ENCODE data around the gene NFE2L1. TPM values are rescaled to one million over a fixed set of nuclear protein-coding genes. Genes with fewer than 3 reads are reported as not detected.
A peak's percentile ranks its signal among the peaks of the same experiment; 100 is the strongest.

Gene NFE2L1
- total and polyA plus RNA-seq, 2 of the 8 experiments (the other 6 are each of a cell fraction or from before 2014, with no cell fraction given) = 140 to 143 TPM

DNA sequence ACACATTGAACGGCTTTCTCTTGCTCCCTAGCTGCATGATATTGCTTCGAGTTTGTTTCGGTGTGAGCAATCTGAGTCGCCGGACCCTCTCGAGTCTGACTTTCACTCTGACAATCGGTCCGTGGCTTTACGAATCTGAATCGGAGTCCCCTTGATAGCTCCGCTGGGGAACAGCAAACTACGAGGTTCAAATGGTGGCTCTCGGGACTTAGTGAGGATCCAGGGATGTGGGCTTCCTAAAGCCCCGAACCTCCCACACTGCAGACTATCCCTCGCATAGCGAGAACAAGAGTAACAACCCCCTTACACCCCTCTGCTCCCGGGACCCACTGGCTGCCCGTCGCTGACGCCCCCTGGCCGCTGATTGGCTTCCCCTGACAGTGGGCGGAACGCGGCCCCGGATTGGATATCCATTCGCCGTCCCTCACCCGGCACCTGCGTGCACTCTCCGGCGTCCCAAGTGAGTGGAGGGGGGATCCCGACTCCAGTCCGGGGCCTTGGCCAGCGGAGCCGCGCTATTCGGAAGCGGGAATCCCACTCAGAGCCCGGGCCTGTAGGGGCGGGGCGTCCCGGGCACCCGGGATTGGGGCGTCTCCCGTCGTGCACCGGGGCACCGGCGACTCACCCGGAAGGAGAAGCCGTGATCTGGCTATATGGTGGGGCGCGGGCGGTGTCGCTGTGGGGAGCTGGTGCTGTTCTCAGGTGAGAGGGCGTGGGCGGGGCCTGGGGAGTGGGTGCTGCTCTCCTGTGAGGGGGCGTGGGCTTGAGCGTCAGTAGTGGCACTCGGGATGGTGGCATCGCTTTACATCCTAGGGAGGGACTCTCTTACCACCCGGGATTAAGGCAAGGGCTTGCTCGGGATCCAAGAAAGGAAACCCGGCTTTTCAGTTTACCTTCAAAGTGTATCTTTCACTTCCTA, 59.2 kb downstream of the NFE2L1 start, which contains the start of gene SNX11 (continued):
- TF ChIP-seq RNF2 (IDR thresholded peaks at IDR 0.05; ENCODE audit: borderline replicate concordance, low read depth, low read length, missing control alignments, poor library complexity, severe bottlenecking) (no peak), JUN (IDR thresholded peaks at IDR 0.05; ENCODE audit: low read depth, low read length) (no peak), CBX8 (IDR thresholded peaks at IDR 0.05; ENCODE audit: borderline replicate concordance, low read depth, low read length) (no peak), NANOG (IDR thresholded peaks at IDR 0.05; ENCODE audit: insufficient read depth, low read depth, low read length, poor library complexity, severe bottlenecking) (no peak), HDAC2 (IDR thresholded peaks at IDR 0.05; ENCODE audit: borderline replicate concordance in 1 of 2, low read depth in 2 of 2, low read length in 2 of 2) (0 out of 4 replicates have a peak, but pooled peaks of 1 of the 2 experiments have one; percentile 1)
- TF ChIP-seq, protein P1, sequence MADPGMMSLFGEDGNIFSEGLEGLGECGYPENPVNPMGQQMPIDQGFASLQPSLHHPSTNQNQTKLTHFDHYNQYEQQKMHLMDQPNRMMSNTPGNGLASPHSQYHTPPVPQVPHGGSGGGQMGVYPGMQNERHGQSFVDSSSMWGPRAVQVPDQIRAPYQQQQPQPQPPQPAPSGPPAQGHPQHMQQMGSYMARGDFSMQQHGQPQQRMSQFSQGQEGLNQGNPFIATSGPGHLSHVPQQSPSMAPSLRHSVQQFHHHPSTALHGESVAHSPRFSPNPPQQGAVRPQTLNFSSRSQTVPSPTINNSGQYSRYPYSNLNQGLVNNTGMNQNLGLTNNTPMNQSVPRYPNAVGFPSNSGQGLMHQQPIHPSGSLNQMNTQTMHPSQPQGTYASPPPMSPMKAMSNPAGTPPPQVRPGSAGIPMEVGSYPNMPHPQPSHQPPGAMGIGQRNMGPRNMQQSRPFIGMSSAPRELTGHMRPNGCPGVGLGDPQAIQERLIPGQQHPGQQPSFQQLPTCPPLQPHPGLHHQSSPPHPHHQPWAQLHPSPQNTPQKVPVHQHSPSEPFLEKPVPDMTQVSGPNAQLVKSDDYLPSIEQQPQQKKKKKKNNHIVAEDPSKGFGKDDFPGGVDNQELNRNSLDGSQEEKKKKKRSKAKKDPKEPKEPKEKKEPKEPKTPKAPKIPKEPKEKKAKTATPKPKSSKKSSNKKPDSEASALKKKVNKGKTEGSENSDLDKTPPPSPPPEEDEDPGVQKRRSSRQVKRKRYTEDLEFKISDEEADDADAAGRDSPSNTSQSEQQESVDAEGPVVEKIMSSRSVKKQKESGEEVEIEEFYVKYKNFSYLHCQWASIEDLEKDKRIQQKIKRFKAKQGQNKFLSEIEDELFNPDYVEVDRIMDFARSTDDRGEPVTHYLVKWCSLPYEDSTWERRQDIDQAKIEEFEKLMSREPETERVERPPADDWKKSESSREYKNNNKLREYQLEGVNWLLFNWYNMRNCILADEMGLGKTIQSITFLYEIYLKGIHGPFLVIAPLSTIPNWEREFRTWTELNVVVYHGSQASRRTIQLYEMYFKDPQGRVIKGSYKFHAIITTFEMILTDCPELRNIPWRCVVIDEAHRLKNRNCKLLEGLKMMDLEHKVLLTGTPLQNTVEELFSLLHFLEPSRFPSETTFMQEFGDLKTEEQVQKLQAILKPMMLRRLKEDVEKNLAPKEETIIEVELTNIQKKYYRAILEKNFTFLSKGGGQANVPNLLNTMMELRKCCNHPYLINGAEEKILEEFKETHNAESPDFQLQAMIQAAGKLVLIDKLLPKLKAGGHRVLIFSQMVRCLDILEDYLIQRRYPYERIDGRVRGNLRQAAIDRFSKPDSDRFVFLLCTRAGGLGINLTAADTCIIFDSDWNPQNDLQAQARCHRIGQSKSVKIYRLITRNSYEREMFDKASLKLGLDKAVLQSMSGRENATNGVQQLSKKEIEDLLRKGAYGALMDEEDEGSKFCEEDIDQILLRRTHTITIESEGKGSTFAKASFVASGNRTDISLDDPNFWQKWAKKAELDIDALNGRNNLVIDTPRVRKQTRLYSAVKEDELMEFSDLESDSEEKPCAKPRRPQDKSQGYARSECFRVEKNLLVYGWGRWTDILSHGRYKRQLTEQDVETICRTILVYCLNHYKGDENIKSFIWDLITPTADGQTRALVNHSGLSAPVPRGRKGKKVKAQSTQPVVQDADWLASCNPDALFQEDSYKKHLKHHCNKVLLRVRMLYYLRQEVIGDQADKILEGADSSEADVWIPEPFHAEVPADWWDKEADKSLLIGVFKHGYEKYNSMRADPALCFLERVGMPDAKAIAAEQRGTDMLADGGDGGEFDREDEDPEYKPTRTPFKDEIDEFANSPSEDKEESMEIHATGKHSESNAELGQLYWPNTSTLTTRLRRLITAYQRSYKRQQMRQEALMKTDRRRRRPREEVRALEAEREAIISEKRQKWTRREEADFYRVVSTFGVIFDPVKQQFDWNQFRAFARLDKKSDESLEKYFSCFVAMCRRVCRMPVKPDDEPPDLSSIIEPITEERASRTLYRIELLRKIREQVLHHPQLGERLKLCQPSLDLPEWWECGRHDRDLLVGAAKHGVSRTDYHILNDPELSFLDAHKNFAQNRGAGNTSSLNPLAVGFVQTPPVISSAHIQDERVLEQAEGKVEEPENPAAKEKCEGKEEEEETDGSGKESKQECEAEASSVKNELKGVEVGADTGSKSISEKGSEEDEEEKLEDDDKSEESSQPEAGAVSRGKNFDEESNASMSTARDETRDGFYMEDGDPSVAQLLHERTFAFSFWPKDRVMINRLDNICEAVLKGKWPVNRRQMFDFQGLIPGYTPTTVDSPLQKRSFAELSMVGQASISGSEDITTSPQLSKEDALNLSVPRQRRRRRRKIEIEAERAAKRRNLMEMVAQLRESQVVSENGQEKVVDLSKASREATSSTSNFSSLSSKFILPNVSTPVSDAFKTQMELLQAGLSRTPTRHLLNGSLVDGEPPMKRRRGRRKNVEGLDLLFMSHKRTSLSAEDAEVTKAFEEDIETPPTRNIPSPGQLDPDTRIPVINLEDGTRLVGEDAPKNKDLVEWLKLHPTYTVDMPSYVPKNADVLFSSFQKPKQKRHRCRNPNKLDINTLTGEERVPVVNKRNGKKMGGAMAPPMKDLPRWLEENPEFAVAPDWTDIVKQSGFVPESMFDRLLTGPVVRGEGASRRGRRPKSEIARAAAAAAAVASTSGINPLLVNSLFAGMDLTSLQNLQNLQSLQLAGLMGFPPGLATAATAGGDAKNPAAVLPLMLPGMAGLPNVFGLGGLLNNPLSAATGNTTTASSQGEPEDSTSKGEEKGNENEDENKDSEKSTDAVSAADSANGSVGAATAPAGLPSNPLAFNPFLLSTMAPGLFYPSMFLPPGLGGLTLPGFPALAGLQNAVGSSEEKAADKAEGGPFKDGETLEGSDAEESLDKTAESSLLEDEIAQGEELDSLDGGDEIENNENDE (IDR thresholded peaks at IDR 0.05; ENCODE audit: insufficient replicate concordance, low read length) = no peak

Data from H1 (cell line).